GM08714 (cell line): ENCODE results near the gene ZNF575.
"Not testable (repeated sequence)": the region's sequence is repeated elsewhere in the genome, so short reads cannot be mapped to it uniquely, and the experiment has no call there.

Experiments
- H3K4me3 ChIP-seq: fragments of 200-500 bp; sonication (Bioruptor generic); 2 replicates; pipeline ENCODE4 v1.5.1; 2014; ENCODE audit warnings: mild to moderate bottlenecking, low read length, inconsistent platforms
- ZNF274 ChIP-seq: IDR thresholded peaks from 2 replicates; pipeline ENCODE4 v1.6.1; 2012; ENCODE audit warnings: mild to moderate bottlenecking, low read depth, low read length

Gene ZNF575

DNA sequence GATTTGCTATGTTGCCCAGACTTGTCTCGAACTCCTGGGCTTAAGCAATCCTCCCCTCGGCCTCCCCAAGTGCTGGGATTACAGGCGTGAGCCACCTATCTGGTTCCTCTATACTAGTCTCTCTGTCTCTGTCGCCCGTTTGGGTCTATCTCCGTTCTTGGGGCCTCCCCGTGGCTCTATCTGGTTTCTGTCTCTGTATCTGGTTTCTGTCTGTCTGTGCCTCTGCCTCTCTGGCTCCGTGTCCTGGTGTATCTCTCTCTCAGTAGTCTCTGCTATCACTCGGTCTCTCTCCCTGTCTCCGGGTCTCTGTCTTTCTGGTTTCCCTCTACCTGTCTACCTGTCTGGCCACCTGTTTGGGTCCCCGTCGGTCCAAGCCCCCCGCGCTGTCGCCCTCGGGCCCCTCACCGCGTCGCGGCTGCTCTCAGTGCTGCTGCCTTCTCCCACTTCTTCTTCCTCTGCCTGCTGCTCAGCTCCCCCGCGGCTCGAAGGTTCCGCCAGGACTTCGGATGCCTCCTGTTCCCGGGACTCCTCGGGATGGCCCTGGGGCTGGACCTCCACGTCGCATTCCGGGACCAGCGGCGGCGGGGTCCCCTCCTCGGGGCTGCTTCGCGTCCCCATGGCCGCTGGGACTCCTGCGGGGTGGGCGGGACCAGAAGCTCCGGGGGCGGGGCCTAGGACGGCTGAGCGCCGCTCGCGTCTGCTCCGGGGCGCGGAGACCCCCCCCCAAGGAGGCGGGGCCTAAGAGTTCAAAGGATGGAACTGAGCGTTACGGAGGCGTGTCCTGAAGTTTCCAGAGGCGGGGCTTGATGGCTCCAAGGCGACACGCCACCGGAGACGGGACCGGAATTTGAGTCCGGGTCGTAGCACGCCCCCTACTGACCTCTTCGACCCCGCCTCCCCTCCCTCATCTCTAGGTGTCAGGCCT, 29.2 kb upstream of the ZNF575 start:
- TF ChIP-seq ZNF274: no peak
- H3K4me3 ChIP-seq: peak overlapping the region; percentile 84

DNA sequence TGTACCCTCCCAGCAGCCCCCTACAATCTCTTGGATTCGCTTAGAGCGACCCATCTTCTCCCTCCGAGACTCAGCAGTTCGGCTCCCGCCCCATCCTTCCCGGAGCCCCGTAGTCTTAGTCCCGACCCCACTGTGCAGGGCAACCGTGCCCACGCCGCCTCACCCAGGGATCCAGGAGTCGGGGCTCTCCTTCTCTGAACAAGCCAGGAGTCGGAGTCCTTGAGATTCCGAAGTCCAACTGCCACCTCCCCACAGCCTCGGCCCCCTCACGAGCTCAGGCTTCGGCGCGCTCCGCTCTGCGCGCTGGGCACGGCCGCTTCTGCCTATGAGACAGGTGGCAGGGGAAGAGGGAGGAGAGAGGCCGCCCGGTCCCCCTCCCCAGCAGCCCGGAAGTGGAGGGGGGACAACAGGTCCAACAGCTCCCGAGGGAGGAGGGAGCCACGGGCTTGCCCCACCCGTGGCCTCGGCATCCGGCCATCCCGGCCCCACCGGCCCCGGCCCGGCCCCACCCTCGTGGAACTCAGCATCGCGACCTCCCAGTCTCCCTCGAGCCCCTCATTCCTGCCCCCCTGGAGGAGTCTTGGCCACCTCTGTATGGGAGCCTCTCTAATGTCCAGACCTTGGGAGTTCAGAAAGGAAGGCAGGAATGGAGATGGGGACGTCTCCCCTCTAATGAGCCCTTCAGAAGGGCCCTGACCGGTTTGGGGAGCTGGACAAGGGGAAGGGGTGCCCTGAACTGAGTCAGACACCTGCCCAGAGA, 28.4 kb upstream of the ZNF575 start, which contains the start of gene PHLDB3:
Gene PHLDB3, minus strand, starts transcription at position 321 of the 760 bp plus-strand sequence. CDS start 628 bp downstream, outside the sequence.
- no peak for TF ChIP-seq ZNF274
- peak within 1 kb of the TSS; percentile 84 for H3K4me3 ChIP-seq

DNA sequence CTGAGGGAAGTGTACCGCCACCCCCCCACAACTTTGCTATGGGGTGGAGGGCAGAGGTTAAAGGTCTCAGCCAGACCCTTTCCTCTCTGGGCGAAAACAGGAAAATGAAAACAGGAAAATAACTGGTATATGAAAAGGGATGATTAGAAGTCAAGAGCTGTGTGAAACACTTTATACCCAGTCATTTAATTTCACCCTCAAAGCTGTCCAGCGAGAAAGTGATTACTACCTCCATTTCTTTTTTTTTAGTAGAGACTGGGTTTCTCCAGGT, 27.9 kb upstream of the ZNF575 start:
- no peak for TF ChIP-seq ZNF274
- no peak overlapping the region for H3K4me3 ChIP-seq

DNA sequence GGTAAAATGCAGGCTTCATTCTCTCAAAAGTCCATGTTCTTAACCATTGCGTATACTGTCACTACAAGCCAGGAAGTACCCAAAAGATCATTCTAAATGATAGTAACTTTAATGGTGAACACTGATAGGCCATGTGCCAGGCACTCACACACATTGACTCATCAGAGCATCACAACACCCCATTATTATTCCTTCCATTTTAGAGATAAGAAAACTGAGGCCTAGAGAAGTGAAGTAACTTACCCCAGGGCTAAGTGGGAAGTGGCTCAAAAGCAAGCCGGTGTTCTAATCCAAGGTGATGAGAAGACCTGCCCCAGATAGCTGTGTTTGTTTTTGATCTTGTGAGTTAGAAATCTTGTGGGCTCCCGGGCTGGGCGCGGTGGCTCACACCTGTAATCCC, 27.0 kb upstream of the ZNF575 start:
- H3K4me3 ChIP-seq: no peak overlapping the region
- TF ChIP-seq ZNF274: no peak

DNA sequence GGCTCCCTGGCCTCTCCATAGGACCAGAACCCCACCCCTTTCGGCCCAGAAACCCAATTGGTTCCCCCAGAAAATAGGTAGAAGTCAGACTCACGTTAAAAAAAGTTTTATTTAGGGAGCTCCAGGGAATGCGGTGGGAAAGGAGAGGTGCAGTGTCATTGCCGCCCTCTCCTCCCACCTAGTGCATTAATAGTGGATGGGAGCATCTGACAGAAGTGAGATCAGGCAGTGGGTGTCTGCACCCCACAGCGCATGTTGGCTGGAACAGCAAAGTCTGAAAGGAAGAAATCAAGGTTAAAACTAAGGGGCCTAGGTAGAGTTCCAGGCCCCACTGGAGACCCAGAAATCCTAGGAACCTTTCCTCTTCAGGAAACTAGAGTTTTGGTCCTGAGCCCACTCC, 26.4 kb upstream of the ZNF575 start:
- H3K4me3 ChIP-seq: no peak overlapping the region

DNA sequence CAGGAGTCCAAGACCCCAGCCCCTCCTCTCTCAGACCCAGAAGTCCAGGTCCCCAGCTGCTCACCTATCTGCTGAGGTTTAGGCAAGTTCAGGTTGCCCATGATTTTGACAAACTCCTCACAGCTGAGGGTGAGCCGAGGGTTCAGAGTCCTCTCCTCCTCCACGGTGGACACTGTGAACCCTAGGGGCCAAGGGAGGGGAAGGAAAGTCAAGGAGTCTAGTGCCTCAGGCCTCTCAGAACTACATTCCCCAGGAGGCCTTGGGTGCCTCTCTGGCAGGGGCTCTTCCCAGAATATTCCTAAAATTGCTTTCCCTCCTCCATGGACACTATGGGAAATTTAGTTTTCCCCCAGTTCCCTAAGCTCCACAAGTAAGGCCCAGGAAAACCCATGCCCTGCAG, 25.1 kb upstream of the ZNF575 start:
- H3K4me3 ChIP-seq: no peak overlapping the region
- TF ChIP-seq ZNF274: no peak

More for the DNA sequence above, 26.4 kb upstream of the ZNF575 start:
- no peak for TF ChIP-seq ZNF274

DNA sequence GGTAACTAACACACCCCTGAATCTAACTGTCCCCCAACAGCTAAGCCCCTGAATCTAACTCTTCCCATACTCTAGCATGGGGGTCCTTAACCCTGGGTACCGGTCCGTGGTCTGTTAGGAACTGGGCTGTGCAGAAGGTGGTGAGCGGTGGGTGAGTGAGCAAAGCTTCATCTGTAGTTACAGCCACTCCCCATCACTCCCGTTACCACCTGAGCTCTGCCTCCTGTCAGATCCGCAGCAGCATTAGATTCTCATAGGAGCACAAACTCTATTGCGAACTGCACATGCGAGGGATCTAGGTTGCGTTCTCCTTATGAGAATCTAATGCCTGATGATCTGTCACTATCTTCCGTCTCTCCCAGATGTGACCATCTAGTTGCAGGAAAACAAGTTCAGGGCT, 22.3 kb upstream of the ZNF575 start:
- no peak for TF ChIP-seq ZNF274
- no peak overlapping the region for H3K4me3 ChIP-seq

DNA sequence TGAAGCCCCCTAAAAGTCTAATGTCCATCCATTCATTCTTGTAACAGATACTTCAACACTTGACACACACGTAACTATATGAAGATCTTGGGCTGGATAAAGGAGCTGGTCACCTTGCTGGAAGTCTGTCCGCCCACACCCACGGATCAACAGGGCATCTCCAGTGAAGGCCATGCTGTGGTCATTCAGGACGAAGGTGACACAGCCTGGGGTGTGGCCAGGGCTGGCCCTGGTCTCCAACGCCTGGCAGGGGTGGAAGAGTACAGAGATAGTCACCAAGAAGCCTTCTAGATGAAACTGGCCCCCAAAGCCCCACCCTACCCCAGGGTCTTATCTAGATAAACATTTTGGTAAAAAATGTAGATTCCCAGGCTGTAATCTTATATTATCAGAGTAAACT, 21.7 kb upstream of the ZNF575 start:
- no peak for TF ChIP-seq ZNF274
- H3K4me3 ChIP-seq: no peak overlapping the region

DNA sequence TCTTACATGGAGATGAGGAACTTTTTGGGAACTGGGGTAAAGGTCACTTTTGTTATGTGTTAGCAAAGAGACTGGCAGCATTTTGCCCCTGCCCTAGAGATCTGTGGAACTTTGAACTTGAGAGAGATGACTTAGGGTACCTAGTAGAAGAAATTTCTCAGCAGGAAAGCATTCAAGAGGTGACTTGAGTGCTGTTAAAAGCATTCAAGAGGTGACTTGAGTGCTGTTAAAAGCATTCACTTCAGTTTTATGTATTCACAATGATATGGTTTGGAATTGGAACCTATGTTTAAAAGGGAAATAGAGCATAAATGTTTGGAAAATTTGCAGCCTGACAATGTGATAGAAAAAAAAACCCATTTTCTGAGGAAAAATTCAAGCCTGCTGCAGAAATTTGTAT, 20.6 kb upstream of the ZNF575 start:
- not testable (repeated sequence) for H3K4me3 ChIP-seq

DNA sequence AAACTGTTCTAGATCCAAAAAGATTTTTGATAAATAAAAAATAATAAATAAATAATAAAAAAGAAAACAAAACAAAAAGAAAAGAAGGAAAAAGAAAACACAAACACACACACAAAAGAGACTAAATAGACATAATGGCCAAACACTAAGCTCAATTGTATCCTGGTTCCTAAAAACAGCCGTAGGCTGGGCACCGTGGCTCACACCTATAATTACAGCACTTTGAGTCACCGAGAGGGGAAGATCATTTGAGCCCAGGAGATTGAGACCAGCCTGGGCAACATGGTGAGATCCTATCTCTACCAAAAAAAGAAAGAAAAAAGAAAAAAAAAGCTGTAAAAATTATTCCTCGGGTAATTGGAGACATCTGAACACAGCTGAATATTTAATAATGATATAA, 14.9 kb upstream of the ZNF575 start:
- no peak overlapping the region for H3K4me3 ChIP-seq
- no peak for TF ChIP-seq ZNF274

DNA sequence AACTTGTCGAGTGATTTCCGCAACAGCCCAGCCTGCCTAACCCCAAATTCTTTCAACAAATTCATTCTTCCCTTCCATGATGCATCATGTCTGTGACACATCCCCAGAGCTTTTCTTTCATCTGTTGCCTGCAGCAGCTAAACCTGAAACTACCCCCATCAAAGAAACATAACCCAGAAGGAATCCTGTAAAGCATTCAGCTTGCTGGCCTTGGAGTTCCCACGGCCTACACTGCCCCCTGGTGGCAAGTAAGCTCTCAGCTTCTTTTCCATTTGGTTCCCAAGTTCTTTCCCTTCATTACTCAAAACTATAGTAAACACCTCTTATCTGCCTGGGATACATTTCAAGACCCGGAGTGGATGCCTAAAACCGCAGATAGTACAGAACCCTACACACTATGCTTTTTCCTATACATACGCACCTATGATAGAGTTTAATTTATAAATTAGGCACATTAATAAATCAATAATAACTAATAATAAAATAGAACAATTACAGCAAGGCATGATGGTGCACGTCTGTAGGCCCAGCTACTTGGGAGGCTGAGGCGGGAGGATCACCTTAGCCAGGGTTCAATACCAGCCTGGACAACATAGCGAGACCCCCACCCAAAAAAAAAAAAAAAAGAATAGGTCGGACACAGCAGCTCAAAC, 13.4 kb upstream of the ZNF575 start:
- H3K4me3 ChIP-seq: no peak overlapping the region
- TF ChIP-seq ZNF274: no peak

DNA sequence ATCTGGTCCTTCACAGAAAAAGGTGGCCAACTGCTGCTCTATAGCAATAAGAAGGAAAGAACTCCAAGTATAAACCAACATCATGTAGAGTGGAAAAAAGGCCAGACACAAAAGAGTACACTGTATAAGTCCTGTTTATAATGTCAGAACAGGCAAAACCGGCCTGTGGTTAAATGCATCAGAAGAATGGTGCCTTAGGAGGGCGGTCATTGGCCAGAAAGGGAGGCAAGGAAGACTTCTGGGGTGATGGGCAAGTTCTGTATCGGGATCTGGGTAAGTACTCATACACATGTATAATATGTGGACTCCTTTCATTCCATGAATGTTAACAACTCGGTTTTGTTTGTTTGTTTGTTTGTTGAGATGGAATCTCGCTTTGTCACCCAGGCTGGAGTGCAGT, 10.1 kb upstream of the ZNF575 start:
- no peak for TF ChIP-seq ZNF274
- no peak overlapping the region for H3K4me3 ChIP-seq

DNA sequence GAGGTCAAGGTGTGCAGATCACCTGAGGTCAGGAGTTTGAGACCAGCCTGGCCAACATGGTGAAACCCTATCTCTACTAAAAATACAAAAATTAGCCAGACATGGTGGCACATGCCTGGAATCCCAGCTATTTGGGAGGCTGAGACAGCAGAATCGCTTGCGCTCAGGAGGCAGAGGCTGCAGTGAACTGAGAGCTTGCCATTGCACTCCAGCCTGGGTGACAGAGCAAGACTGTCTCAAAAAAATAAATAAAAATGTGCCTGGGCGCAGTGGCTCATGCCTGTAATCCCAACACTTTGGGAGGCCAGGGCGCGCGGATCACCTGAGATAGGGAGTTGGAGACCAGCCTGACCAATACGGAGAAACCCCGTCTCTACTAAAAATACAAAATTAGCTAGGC, 9.3 kb upstream of the ZNF575 start:
- H3K4me3 ChIP-seq: not testable (repeated sequence)

DNA sequence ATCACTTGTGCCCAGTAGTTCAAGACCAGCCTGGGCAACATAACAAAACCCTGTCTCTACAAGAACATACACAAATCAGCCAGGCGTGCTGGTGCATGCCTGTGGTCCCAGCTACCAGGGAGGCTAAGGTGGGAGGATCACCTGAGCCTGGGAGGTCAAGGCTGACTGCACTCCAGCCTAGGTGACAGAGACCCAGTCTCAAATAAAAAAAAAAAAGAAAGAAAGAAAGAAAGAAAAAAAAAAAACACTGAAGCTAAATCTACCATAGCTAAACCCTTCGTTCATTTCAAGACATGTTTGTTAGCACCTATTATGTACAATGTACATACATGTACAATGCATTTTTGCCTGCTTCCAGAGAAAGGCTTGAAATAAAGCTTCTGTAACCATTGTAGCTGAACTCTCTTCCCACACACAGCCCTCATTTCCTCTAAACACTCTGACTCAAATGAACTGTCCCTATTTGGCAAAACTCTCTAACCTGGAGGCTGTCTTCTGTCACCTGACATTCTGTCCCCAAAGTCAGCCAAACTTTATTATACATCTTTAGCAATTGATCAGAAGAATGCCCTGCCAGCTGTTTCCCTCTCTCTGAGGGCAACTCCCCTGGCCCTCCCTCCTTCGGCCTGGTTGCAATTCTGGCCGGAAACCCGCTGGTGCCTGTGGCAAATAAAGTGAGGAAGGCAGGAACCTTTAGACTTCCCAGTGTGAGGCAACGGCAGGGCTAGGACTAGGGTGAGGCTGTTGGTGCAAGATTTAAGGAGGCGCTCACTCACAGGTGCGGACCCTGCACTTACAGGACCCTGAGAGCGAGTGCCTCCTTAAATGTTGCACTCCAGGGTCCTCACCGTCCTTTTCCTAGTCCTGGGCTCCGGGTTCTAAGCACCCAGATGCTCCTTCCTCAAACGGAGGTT, 7.8 kb upstream of the ZNF575 start:
- H3K4me3 ChIP-seq: peak overlapping the region; percentile 93; the same call in 1 of the 2 replicates
- no peak for TF ChIP-seq ZNF274
